Suppressor macrophage (primary cell): ENCODE measurements around the gene RPS6KA4.

ENCODE experiments used
- DNase-seq, 4 experiments: peaks; one replicate each; pipeline ENCODE4 v3.0.0-alpha.2; 2020 to 2022

RPS6KA4 gene

DNA sequence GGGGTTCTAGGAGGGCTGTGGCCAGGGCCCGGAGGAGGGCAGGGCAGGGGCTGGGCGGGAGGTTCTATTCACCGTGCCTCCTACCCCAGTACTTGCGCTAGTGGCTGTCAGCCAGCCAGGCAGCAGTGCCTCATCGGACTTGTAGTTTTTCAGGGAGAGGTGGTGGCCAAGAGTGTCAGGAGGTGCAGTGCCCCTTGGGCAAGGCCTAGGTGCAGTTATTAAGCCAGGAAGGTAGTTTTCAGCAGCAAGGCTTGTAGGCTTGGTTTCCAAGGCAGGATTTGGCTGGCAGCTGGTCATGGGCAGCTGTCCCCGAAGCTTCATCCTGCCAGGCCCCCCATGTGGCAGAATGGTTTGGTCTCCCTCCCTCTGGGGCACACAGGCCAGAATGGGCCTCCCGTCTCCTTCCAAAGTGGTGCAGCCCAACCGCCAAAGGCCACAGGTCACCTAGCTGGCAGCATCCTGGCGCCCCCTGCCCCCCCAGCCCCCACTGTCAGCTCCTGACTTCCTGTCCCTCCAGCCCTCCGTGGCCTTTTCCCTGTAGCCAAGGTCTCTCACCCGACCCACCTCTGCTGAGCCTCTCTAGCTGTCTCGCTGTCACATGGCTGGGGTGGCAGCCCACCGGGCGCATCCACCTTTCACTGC, 10.5 kb upstream of the RPS6KA4 start:
- no peak for DNase-seq

DNA sequence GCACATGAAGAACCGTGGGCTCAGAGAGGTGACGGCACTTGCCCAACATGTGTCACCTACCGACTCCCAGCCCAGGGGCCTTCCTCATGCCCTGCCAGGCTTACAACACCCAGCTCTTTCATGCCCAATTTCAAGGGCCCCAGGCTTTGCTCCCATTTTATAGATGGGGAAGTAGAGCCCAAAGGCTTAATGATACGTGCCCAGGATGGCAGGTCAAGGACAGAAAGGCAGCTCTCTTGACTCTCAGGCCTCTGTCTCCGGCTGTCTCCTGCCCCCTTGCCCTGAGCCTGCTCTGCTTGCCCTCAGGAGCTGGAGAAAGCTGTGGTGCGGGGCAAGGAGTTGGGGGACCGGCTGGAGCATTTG, 10.0 kb upstream of the RPS6KA4 start:
- DNase-seq: no peak

DNA sequence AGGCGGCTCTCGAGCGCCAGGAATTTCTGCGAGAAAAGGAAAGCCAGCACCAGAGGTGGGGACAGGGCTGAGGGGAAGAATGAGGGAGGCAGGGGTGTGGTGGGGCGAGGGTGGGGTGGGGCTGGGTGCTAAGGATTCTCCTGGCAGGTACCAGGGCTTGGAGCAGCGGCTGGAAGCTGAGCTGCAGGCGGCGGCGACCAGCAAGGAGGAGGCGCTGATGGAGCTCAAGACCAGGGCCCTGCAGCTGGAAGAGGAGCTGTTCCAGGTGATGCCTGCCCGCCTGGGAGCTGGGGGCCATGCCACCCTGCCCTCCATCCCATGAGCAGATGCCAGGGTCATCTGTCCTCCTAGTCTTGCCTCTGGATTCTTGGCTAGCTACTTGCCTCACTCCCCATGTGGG, 9.6 kb upstream of the RPS6KA4 start:
- no peak for DNase-seq

DNA sequence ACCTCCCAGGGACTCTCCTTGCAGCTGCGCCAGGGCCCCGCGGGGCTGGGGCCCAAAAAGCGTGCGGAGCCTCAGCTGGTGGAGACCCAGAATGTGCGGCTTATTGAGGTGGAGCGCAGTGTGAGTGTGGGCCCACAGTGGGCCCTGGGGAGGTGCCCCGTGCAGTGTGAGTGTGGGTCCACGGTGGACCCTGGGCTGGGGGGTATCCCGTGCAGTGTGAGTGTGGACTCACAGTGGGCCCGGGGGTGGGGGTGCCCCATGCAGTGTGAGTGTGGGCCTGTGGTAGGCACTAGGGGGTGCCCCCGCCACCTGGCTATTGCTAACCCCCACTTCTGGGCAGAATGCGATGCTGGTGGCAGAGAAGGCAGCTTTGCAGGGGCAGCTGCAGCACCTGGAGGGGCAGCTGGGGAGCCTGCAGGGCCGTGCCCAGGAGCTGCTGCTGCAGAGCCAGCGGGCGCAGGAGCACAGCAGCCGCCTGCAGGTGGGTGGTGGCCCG, 7.8 kb upstream of the RPS6KA4 start:
- no peak for DNase-seq

DNA sequence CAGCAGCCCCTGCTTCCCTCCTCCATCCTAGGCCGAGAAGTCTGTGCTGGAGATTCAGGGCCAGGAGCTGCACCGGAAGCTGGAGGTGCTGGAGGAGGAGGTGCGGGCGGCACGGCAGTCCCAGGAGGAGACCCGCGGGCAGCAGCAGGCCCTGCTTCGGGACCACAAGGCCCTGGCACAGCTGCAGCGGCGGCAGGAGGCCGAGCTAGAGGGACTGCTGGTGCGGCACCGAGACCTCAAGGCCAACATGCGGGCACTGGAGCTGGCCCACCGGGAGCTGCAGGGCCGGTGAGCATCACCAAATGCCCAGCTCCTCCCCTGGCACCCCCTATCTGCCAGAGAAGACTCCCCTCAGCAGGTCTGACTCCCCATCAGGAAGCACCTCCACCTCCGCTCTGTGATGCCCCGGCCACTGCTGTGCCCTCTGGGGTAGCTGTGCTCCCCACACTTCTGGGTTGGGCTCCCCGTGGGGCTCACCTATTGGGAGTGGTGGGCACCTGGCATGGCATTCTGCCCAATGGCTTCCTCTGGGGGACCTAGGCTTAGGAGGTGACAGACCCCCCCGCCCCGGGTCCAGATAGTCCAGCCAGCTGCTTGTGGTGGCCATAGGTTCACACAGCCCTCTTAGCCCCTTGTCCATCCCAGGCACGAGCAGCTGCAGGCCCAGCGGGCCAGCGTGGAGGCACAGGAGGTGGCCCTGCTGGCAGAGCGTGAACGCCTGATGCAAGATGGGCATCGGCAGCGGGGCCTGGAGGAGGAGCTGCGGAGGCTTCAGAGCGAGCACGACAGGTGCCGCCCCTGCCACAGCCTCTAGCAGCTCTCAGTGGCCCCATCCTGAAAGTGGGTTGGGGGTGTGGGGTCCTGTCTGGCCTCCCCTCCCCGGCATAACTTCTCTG, 6.6 kb upstream of the RPS6KA4 start:
- no peak for DNase-seq

DNA sequence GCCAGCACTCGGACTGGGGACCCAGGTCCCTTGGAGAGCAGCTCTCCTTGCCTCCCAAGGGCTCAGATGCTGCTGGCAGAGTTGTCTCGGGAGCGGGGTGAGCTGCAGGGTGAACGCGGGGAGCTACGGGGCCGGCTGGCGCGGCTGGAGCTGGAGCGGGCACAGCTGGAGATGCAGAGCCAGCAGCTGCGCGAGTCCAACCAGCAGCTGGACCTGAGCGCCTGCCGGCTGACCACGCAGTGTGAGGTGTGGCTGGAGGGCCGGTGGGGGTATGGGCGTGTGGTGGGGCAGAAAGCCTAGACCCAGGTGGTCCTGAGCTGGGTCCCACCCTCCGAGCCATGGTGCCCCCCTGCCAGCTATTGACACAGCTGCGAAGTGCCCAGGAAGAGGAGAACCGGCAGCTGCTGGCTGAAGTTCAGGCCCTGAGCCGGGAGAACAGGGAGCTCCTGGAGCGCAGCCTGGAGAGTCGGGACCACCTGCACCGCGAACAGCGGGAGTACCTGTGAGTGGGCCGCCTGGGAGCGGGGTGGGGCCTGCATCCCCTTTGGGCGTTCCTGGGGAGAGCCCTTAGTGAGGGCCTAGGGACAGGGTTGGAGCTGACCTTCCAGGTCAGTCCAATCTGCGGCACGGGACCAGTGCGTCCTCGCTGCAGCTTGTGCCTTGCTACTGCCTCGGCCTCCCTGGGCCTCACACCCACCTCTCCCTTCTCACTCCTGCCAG, 5.8 kb upstream of the RPS6KA4 start:
- DNase-seq: no peak

DNA sequence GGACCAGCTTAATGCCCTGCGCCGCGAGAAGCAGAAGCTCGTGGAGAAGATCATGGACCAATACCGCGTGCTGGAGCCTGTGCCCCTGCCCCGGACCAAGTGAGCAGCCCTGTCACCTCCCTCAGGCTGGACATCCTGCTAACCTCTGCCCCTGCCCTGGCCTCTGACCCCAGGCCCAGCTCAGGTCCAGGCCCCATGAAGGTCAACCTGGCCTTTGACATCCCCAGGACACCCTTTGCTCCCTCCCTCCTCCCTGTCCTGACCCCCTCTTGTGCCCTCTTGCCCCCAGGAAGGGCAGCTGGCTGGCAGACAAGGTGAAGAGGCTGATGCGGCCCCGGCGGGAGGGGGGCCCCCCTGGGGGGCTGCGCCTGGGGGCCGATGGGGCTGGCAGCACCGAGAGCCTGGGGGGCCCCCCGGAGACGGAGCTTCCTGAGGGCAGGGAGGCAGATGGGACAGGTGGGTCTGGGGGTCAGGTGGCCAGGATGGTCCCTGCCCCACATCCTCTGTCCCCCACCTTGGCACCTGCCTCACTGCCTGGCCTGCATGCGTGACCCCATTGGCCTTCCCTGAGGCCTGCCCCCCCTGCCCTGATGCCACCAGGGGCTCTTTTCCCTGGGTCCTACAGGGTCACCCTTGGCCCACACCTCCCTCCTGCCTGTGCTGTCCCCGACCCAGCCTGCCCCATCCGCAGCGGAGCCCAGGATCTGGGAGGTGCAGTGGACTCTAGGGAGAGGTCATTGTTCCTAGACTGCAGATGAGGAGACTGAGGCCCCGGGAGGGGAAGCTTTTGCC, 5.1 kb upstream of the RPS6KA4 start:
- DNase-seq: no peak

DNA sequence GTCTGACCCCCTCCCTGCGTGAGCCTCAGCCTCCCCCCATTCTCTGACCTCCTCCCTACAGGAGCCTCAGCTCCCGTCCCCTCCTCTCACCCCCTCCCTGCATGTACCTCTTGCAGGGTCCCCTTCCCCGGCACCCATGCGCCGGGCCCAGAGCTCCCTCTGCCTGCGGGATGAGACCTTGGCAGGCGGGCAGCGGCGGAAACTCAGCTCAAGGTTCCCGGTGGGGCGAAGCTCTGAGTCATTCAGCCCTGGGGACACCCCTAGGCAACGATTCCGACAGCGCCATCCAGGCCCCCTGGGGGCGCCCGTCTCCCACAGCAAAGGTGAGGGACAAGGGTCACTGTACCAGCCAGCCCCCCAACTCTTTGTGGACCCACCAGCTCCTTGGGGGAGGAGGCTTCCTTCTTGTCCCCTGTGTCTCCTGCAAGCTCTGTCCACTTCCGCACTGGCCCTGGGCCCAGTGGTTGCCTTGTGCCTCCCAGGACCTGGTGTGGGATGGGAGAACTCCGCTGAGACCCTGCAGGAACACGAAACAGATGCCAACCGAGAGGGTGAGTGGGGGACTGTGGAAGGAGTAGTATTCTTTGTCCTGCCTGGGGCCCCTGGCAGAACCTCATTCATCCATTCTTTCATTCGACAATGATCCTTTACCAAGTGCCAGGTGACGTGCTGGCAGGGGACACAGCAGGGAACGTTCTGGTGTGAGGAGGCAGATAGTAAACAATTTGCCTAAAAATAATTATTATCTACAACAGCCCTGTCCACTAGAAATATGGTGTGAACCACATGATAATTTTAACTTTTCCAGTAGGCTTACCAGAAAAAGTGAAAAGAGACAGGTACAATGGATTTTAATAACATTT, 3.7 kb upstream of the RPS6KA4 start:
- peak; percentile 78 to 91 (median 84) for DNase-seq

DNA sequence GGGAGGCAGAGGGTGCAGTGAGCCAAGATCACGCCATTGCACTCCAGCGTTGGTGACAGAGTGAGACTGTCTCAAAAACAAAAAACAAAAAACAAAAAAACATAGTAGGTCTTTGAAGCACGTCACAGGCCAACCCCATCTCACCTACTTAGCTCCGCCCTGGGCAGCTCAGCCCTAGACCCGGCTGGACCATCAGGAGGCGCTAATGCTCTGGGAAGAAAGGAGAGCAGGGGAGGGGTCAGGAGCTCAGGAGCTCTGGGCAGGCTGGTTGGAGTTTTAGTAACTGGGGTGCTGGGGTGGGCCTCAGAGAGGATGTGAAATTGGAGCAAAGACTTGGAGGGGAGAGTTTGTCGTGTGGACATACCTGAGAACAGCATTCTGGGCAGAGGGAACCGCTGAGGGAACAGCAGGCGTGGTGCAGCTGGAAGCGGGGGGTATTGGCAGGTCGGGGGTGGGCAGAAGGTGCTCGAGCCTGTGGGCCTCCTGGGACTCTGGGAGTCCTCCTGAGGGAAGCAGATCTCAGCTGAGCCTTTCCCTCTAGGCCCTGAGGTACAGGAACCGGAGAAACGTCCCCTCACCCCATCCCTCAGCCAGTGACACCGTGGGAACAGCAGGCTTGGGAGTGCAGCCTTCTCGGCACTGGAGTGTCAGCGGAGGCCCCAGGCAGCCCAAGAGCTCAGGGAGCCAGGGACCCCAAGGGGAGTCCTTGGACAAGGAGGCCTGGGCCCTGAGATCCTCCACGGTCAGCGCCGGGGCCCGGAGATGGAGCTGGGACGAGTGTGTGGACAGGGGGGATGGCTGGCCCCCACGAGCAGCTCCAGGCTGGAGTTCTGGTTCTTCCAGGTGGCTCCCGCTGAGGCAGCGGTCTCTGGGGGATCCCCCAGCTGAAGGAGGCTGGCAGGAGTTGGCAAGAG, 2.2 kb upstream of the RPS6KA4 start:
- DNase-seq: peak; percentile 46 to 73 (median 64)

DNA sequence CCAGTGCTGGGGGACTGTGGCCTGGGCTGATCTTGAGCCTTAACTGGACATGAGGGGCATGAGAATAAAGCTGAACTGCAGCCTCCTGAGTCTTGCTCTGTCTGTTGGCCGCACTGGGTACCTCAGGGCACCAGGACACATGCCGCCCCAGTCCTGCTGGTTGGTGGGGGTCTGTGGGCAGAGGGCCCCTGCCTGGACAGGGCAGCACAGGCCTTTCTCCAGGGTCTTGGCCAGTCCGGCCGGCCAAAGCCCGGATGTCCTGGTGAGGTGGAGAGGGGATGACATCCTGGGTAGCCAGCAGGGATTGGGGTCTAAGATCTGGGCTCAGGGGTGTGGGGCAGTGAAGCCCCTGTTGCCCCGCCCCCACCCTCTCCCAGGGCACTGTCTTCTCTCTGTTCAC, 1.5 kb upstream of the RPS6KA4 start:
- DNase-seq: no peak

DNA sequence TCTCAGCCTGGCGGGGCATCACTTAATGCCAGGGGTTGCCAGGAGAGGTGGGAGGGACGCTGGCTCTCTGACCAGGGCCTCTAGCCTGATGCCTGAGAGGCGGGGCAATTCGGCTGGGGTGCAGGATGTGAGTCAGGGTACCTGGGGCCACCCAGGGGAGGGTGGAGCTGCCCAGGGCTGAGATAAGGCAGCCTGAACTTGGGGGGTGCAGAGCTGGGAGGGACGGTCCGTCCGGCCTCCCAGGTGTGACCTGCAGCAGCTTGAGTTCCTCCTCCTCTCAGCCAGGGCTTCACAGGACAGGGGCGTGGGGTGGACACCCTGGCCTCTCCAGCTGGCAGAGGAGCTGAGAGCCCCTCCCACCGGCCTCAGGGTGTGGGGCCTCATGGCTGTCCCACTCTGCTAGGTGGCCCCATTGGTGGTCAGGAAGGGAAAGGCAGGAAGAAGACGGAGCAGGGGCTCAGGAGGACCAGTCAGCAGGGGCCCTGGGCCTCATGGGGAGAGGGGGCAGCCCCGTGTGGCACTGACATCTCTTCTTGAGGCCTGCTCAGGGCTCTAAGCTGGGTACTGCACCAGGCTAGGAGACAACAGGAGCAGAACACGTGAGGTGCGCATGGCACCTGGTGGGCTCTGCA, 942 bp upstream of the RPS6KA4 start:
- DNase-seq: no peak

DNA sequence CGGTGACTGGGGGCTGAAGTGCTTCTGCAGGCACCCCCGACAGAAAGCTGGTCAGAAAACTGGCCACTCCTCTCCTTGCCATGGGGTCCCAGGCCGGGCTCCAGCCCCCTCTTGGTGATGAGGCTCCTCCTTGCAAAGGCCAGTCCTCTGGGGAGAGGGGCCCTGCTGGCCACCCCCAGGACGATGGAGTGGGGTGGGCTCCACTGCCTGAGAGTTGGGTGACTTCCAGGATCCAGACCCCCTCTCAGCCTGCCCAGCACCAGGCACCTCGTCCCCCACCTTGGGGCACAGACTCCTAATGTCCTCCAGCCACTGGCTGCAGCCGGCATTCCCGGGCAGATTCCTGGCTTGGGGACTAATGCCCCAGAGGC, 441 bp upstream of the RPS6KA4 start:
- DNase-seq: no peak

DNA sequence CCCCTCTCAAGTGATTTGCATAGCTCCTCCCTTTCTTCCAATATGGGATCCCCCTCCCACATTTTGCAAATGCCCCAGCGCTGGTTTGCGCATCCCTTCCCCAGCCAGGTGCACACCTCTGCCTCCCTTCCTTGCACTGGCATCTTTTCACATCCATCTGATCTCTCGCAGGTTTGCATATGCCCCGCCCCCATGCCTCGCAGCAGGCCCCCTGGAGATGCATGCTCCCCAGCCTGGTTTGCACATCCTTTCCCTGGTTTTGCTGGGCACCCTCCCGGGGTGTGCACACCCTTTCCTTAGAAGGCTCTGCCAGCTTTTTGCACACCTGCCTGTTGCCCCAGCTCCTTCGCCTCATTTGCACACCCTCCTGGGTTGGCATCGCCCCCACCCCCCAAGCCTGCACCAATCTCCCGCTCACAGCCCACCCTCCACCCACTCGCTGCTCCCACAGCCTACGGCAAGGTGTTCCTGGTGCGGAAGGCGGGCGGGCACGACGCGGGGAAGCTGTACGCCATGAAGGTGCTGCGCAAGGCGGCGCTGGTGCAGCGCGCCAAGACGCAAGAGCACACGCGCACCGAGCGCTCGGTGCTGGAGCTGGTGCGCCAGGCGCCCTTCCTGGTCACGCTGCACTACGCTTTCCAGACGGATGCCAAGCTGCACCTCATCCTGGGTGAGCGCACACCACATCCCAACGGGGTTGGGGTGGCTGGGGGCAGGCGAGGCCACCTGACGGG, 917 bp downstream of the RPS6KA4 start:
- peak; percentile 43 to 78 (median 56) for DNase-seq

DNA sequence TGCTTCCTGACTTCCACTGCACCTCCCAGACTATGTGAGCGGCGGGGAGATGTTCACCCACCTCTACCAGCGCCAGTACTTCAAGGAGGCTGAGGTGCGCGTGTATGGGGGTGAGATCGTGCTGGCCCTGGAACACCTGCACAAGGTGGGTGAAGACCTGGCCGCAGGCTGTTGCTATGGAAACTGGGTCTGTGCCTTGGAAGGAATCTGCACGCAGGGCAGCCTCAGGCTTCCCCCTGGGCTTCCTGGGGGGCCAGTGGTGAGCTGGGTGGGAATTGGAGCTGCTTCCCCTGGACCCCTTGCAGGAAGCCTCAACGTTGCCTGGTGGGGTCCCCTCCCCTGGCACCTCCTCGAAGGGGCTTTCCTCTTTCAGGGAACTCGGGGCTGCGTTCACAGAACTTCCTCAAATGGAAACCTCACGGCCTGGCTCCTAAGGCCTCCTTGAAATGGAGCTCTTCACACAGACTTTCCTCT, 1.5 kb downstream of the RPS6KA4 start:
- peak; percentile 62 to 74 (median 67) for DNase-seq

DNA sequence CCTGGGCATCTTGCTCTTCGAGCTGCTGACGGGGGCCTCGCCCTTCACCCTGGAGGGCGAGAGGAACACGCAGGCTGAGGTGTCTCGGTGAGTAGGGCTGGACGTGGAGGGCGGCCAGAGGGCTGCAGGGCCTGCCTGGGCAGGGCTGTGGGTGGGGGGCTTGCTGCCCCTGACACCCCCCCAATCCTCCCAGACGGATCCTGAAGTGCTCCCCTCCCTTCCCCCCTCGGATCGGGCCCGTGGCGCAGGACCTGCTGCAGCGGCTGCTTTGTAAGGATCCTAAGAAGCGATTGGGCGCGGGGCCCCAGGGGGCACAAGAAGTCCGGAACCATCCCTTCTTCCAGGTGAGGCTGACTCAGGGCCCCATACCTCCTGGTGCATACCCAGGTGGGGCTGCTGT, 2.7 kb downstream of the RPS6KA4 start:
- no peak for DNase-seq

DNA sequence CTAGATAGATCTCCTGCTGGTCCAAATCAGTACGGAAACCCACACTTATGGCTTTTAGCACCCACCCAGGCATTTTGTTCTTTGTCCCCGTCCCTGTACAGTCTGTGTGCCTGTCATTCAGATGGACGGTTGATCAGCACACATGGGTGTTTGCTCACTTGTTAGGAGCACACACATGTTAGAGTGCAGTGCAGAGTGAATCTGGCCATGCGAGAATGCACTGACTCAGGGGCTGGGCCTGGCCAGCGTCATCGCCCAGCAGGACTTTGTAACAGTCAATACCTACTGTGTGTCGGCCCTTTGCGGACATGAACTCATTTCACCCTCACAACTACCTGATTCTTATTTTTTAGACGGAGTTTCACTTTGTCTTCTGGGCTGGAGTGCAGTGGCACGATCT, 3.4 kb downstream of the RPS6KA4 start:
- DNase-seq: no peak

DNA sequence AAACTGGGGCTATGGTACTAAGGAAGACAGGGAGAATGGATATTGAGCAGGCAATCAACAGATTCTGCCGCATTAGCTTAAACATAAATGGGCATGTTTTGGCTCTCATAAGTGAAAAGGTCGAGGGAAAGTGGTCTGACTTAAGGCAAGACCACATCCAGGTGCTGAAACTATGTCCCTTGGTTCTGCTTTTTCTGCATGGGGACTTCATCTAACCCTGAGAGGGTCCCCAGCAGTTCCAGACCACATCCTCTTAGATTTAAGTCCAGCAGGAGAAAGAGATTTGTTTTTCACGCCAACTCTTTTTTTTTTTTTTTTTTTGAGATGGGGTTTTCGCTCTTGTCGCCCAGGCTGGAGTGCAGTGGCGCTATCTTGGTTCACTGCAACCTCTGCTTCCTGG, 5.5 kb downstream of the RPS6KA4 start:
- no peak for DNase-seq

DNA sequence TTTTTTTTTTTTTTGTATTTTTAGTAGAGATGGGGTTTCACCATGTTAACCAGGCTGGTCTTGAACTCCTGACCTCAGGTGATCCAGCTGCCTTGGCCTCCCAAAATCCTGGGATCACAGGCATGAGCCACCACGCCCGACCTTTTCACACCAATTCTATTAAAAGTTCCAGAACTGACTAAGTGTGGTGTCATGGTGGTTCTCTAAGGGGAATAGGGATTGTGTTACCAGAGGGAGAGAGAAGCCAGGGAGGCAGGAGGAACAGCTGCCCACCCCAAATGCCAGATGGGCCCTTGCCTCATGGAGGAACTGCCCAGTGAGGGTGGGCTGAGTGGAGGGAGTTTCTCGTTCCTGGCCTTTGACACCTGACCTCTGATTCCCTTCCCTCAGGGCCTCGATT, 5.9 kb downstream of the RPS6KA4 start:
- no peak for DNase-seq

DNA sequence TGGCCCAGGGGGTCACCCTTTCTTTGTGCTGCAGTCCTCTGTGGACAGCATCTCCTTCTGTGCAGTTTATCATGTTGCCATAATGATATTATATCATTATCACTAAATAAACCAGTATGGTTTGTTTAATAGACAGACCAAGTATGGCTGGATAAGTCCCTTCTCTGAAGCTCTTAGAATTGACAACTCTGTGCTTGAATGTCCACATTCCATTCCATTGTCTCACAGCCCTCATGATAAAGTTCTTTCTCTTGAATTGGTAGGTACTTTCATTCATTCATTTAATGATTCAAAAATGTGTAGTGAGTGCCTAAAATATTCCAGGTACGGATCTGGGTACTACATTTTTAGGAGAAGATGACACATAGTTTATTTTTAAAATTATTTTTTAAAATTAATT, 7.8 kb downstream of the RPS6KA4 start:
- no peak for DNase-seq
